GM12892 (cell line): ENCODE data around the gene ANKRD11.

Experiments used
- POLR2AphosphoS5 ChIP-seq: IDR thresholded peaks from 2 replicates; pipeline ENCODE4 v1.6.1; 2011; ENCODE audit warnings: low read depth, low read length, control low read depth
- TAF1 ChIP-seq: IDR thresholded peaks from 2 replicates; pipeline ENCODE4 v1.6.1; 2011; ENCODE audit warnings: low read depth, mild to moderate bottlenecking, control low read depth, low read length, borderline replicate concordance

DNA sequence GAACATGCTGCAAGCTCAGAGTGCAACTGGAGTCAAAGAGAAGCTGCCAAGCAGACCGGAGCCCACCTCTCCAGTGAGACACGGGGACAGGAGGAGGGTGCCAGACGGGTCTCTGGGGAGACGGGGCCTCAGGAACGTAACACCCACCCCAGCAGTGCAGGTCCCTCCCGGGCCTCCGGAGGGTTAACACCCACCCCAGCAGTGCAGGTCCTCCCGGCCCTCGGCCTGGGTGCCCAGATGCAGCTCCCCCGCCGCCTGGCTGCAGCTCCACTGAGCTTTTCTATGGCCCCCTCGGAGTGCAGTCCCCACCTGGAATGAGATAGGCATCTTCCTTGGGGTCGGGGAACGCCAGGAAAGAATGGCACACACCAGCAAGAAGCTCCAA lies 182.9 kb downstream of the ANKRD11 start:
- TF ChIP-seq TAF1 (no peak), POLR2AphosphoS5 (no peak)
